Motor neuron (in vitro differentiated cells): ENCODE measurements around the gene MIB2. TPM values are rescaled to one million over a fixed set of nuclear protein-coding genes. Genes with fewer than 3 reads are reported as not detected.

Experiments
- ATAC-seq, 8 experiments: fragments of 200-7000 bp; cut with Tn5 transposase; replicated peaks in 6 of 8; 2 replicates each; pipeline ENCODE4 v1.8.0; 2021; ENCODE audit warnings: mild to moderate bottlenecking in 8 of 8, moderate library complexity in 8 of 8
- H3K27ac ChIP-seq, 2 donors: fragments of 250-450 bp; sonication (Bioruptor Pico); 2 replicates each; pipeline ENCODE4 v1.9.0; 2021; ENCODE audit warnings: antibody characterized with exemption in 2 of 2, mild to moderate bottlenecking in 2 of 2, moderate library complexity in 1 of 2
- H3K4me1 ChIP-seq, 2 donors: fragments of 250-450 bp; sonication (Bioruptor Pico); replicated peaks in 1 of 2; 2 replicates each; pipeline ENCODE4 v1.6.1; 2021; ENCODE audit warnings: antibody characterized with exemption in 2 of 2, mild to moderate bottlenecking in 2 of 2, moderate library complexity in 1 of 2
- H3K4me3 ChIP-seq, 5 donors: fragments of 250-450 bp; sonication (Bioruptor Pico); 2 replicates each; pipeline ENCODE4 v1.9.0; 2021; ENCODE audit warnings: antibody characterized with exemption in 5 of 5, mild to moderate bottlenecking in 5 of 5, moderate library complexity in 4 of 5
- whole genome bisulfite sequencing, 10 experiments: fragments of 450-650 bp; shearing (Covaris generic); methylation state at CpG; one replicate each; pipeline ENCODE4 v1.0.0; 2022; 5-methylcytosine and 5-hydroxymethylcytosine counted together
- in situ Hi-C, 9 experiments: fragments of 400-800 bp; cut with MboI; loops; one replicate each; pipeline ENCODE4 v1.15.0; 2021; ENCODE audit warnings: low sequenced_read_pairs in 9 of 9, low pct_unique_long_range_greater_than_20kb in 2 of 9; ENCODE audit not compliant: unreplicated experiment in 9 of 9
- total RNA-seq, 8 experiments: library from RNA; unstranded; fragments of 300-600 nt; gene quantifications; 2 replicates each; pipeline versions ENCODE4 v1.2.3 to v1.2.4, GENCODE V29; 2022

Gene MIB2
- 10 to 100 TPM; 19.4 to 71.9 (median 41.6) TPM for total RNA-seq

GRCh38 chr1:1615256-1616044 lies at the start of gene MIB2:
MIB2 (plus strand) TSS chr1:1615500; CDS start chr1:1623453, 7,953 bp downstream.
- in situ Hi-C loops = no loop called here
- peaks cover 15 to 16% of the 10 kb centered on the region in 2 donors for H3K4me1 ChIP-seq
- ATAC-seq = peak; percentile 73 to 90 (median 84)
- peak within 1 kb of the TSS; percentile 87 to 99 (median 96) for H3K4me3 ChIP-seq
- WGBS, 10 experiments = 0% methylated on average over 50 of the region's 107 CpGs; no CpG with 5 or more reads in 9 of the 10 experiments
- H3K27ac ChIP-seq = peak within 1 kb of the TSS; percentile 100

DNA sequence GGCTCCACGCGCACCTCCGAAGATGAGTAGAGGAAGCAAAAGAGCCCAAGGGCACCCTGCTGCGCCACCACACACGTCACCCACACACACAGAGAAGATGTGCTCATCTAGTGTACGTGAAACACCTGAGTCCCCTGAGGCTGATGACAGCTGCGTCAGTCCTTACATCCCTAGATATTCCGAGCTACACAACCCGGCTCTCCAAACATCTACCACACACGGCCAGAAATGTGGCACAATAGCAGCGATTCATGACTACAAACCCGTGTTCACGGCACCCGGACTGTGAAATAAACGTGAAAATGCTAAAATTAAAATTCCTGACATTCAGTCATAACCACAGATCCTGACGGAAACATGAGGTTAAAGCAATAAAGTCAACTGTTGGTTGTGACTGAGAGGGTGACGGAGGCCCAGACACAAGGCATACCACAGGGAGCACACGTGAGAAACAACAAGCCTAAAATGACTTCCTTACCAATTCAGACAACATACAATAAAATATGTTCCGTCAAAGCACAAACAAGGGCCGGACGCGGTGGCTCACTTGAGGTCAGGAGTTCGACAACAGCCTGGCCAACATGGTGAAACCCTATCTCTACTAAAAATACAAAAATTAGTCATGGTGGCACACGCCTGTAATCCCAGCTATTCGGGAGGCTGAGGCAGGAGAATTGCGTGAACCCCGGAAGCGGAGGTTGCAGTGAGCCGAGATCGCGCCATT lies 48.0 kb upstream of the MIB2 start:
- peak overlapping the region; percentile 14 to 54 for H3K27ac ChIP-seq
- ATAC-seq = no peak

DNA sequence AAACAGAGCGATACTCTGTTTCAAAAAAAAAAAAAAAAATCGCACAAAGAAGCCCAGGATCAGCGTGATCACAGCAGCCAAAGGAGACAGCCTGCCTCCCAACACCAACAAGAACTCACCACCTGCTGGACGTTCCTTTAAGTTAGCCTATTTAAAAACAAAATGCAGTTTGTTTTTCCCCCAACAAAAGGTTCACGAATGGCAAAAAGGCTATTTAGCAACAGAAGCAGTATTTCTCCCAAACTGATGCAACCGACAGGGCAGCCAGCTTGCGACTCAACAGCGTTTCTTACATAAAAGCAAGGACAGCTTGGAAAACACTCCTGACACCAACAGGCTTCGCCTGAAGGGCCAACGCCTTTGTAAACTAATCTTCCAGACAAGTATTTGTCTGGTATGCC lies 47.4 kb upstream of the MIB2 start:
- H3K4me1 ChIP-seq = peaks cover 8 to 10% of the 10 kb centered on the region in 2 donors
- 39 to 82% (median 71%) methylated on average over 4 to 10 of the region's 10 CpGs; no CpG with 5 or more reads in 1 of the 10 experiments for WGBS, 10 experiments
- peak overlapping the region; percentile 51 to 54 for H3K27ac ChIP-seq
- ATAC-seq = peak in 4 of 8 experiments; percentile 15 to 41 (median 16)
- H3K4me3 ChIP-seq = no peak overlapping the region
- in situ Hi-C loops = no loop called here

More for the DNA sequence above, 48.0 kb upstream of the MIB2 start:
- in situ Hi-C loops = no loop called here
- Histone ChIP-seq H3K4me3 (no peak overlapping the region), H3K4me1 (peaks cover 6 to 8% of the 10 kb centered on the region in 2 donors)
- WGBS, 10 experiments = 86 to 100% (median 93%) methylated on average over 1 to 25 of the region's 31 CpGs; no CpG with 5 or more reads in 1 of the 10 experiments

GRCh38 chr1:1569341-1569740 lies 46.0 kb upstream of the MIB2 start:
- Histone ChIP-seq H3K4me3 (no peak overlapping the region), H3K27ac (no peak overlapping the region), H3K4me1 (peaks cover 15% of the 10 kb centered on the region in 2 donors)
- ATAC-seq = no peak
- in situ Hi-C loops = no loop called here
- WGBS, 10 experiments = 87 to 100% (median 94%) methylated on average over 1 to 7 of the region's 7 CpGs; no CpG with 5 or more reads in 1 of the 10 experiments

DNA sequence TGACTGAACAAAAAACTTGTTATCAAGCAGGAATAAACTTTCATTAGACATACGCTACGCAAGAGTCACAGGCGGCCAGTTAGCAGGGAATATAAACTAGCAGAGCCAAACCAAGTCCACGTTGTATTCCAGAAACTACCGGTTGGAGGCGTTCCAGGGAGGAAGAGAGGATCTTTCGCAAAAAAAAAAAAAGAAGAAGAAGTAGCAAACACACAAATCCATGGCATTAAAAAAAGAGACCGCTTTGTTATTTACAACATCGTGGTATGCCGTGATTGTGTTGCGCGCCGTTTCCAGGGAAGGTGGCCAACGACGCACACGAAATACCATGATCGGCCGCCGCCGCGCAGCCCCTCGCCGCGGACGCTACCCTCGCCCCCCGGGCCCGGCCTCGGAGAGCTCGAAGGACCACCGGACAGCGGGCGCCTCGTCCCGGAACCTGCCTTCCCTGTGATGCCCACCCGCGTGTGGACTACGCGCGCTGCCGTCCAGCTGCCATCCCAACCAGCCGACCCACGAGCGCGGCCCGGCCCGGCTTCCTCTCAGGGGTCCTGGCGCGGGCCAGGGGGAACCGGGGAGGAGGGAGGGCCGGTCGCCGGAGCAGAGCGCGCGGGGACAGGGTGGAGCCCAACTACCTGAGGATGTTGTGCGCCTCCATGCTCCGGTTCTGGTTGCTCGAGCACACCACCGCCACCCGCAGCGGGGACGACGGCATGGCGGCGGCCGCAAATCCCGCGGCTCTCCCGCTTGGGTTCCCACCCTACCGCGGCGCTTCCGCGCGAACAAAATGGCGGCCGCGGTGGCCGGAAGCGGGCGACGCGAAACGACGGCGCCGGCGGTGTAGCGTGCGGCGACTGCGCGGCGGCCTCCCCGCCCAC lies 41.2 kb upstream of the MIB2 start:
- Histone ChIP-seq H3K4me3 (peak overlapping the region; percentile 71 to 97 (median 93)), H3K4me1 (peaks cover 14% of the 10 kb centered on the region in 2 donors), H3K27ac (peak overlapping the region; percentile 100)
- WGBS, 10 experiments = 0 to 1% (median 1%) methylated on average over 7 to 38 of the region's 96 CpGs; no CpG with 5 or more reads in 2 of the 10 experiments
- in situ Hi-C loops = no loop called here
- peak; percentile 65 to 85 (median 78) for ATAC-seq

DNA sequence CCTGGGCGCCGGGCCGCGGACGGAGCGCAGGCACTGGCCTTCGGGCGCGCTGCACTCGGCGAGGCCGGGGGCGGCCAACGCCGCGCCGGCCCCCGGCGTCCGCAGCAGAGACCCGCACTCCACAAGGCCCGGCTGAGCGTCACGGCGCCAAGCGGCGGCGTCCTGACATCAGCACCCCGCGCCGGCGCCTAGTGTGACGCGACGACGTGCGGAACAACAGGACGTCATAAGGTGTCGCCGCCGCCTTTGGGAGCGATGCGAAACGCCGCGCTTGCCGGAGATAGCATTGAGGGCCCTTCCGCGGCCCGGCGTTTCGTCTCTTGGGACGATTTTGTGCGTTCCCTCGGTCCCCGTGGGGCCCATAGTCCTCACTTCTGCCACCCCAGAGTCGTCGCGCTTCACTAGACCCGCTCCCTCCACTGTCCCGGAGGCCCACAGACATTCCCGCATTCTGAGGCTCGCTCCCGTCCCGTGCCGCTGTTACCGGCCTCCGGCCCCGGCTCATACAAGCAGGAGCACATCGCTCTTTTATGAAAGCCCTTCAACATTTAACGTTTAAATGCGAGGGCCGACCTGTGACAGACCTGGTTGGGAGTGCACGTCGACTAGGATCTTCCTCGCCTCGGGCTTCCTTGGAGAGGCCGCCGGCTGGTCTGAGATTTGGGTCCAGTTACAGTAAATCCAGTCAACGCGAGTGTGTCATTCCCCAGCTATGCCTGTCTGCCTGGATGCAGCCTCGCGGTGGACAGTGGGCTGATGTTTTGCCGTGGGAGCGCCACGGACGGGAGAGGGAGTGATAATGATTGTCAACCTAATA lies 40.4 kb upstream of the MIB2 start, which contains the start of gene SSU72:
TSS of gene SSU72 (minus strand) at position 143 of the 817 bp plus-strand sequence. CDS start 306 bp downstream, outside the sequence.
- Histone ChIP-seq H3K27ac (peak within 1 kb of the TSS; percentile 100), H3K4me3 (peak within 1 kb of the TSS; percentile 71 to 97 (median 93)), H3K4me1 (peaks cover 14% of the 10 kb centered on the region in 2 donors)
- WGBS, 10 experiments = 0 to 3% (median 1%) methylated on average over 5 to 58 of the region's 87 CpGs; no CpG with 5 or more reads in 1 of the 10 experiments
- in situ Hi-C loops = no loop called here
- ATAC-seq = peak; percentile 81 to 92 (median 88)

GRCh38 chr1:1577367-1578011 lies 37.8 kb upstream of the MIB2 start:
- Histone ChIP-seq H3K4me1 (peaks cover 14% of the 10 kb centered on the region in 2 donors), H3K27ac (no peak overlapping the region), H3K4me3 (no peak overlapping the region)
- peak in 3 of 8 experiments; percentile 9 to 13 (median 12) for ATAC-seq
- in situ Hi-C loops = no loop called here
- 0 to 47% (median 32%) methylated on average over 1 to 5 of the region's 10 CpGs; no CpG with 5 or more reads in 2 of the 10 experiments for WGBS, 10 experiments

GRCh38 chr1:1578371-1578940 lies 36.8 kb upstream of the MIB2 start:
- in situ Hi-C loops = no loop called here

GRCh38 chr1:1582585-1583346 lies 32.5 kb upstream of the MIB2 start:
- H3K4me1 ChIP-seq = no peaks in the 10 kb centered on the region
- no peak overlapping the region for H3K4me3 ChIP-seq
- peak in 2 of 8 experiments; percentile 50 to 77 for ATAC-seq
- H3K27ac ChIP-seq = no peak overlapping the region
- in situ Hi-C loops = no loop called here
- 0 to 80% (median 53%) methylated on average over 1 to 9 of the region's 9 CpGs; no CpG with 5 or more reads in 1 of the 10 experiments for WGBS, 10 experiments

More at GRCh38 chr1:1578371-1578940, 36.8 kb upstream of the MIB2 start:
- H3K4me3 ChIP-seq = no peak overlapping the region
- no peak for ATAC-seq
- WGBS, 10 experiments = 65 to 100% (median 80%) methylated on average over 2 to 12 of the region's 13 CpGs; no CpG with 5 or more reads in 5 of the 10 experiments
- no peak overlapping the region for H3K27ac ChIP-seq
- H3K4me1 ChIP-seq = peaks cover 6 to 8% of the 10 kb centered on the region in 2 donors

- H3K27ac ChIP-seq = no peak overlapping the region
- H3K4me3 ChIP-seq = no peak overlapping the region
- ATAC-seq = peak in 3 of 8 experiments; percentile 20 to 24 (median 22)
- H3K4me1 ChIP-seq = no peaks in the 10 kb centered on the region
- in situ Hi-C loops = no loop called here
- 40 to 84% (median 65%) methylated on average over 2 to 10 of the region's 23 CpGs; no CpG with 5 or more reads in 5 of the 10 experiments for WGBS, 10 experiments
Measured at GRCh38 chr1:1583347-1584010, 31.8 kb upstream of the MIB2 start.
